Loucy (cell line): ENCODE results near the gene WNT9A.

Experiments used
- H2AFZ ChIP-seq: fragments of 200-600 bp; sonication (generic); 2 replicates; pipeline ENCODE4 v1.6.0; 2016; ENCODE audit warnings: antibody characterized with exemption, mild to moderate bottlenecking, low read length, moderate library complexity
- H3F3A ChIP-seq: fragments of 200-600 bp; 2 replicates; pipeline ENCODE4 v1.6.0; 2016; ENCODE audit warnings: antibody characterized with exemption, low read depth, mild to moderate bottlenecking
- H3K27me3 ChIP-seq: fragments of 200-600 bp; sonication (generic); 2 replicates; pipeline ENCODE4 v1.6.1; 2014; ENCODE audit warnings: low read length, mild to moderate bottlenecking; ENCODE audit not compliant: insufficient read depth, poor library complexity, severe bottlenecking
- H3K36me3 ChIP-seq: fragments of 200-600 bp; sonication (generic); 2 replicates; pipeline ENCODE4 v1.6.1; 2016; ENCODE audit warnings: low read length; ENCODE audit not compliant: insufficient read depth
- H3K4me1 ChIP-seq: fragments of 200-600 bp; sonication (generic); 2 replicates; pipeline ENCODE4 v1.5.1; 2014; ENCODE audit warnings: low read length, mild to moderate bottlenecking; ENCODE audit not compliant: insufficient read depth, poor library complexity, severe bottlenecking
- H3K4me2 ChIP-seq: fragments of 200-600 bp; sonication (generic); 2 replicates; pipeline ENCODE4 v1.6.0; 2014; ENCODE audit warnings: antibody characterized with exemption, low read length, low read depth, mild to moderate bottlenecking; ENCODE audit not compliant: poor library complexity, severe bottlenecking
- H3K4me3 ChIP-seq: fragments of 200-600 bp; sonication (generic); 2 replicates; pipeline ENCODE4 v1.5.1; 2014; ENCODE audit warnings: low read length, mild to moderate bottlenecking, mixed read lengths; ENCODE audit not compliant: poor library complexity, severe bottlenecking
- H3K79me2 ChIP-seq: fragments of 200-600 bp; sonication (generic); 2 replicates; pipeline ENCODE4 v1.6.1; 2014; ENCODE audit warnings: low read length; ENCODE audit not compliant: insufficient read depth
- H3K9ac ChIP-seq: fragments of 200-600 bp; sonication (generic); 2 replicates; pipeline ENCODE4 v1.6.0; 2014; ENCODE audit warnings: mild to moderate bottlenecking, low read depth, low read length, moderate library complexity; ENCODE audit not compliant: poor library complexity, severe bottlenecking
- H3K9me2 ChIP-seq: fragments of 200-600 bp; sonication (generic); replicated peaks from 2 replicates; pipeline ENCODE4 v1.6.1; 2016; ENCODE audit warnings: low read depth, low read length, mixed read lengths
- H3K9me3 ChIP-seq: fragments of 200-600 bp; sonication (generic); 2 replicates; pipeline ENCODE4 v1.6.1; 2014; ENCODE audit warnings: mild to moderate bottlenecking, antibody characterized with exemption, low read length, low read depth; ENCODE audit not compliant: insufficient read depth
- H4K20me1 ChIP-seq: fragments of 200-600 bp; sonication (generic); 2 replicates; pipeline ENCODE4 v1.6.0; 2014; ENCODE audit warnings: antibody characterized with exemption, low read length, mild to moderate bottlenecking; ENCODE audit not compliant: insufficient read depth, poor library complexity, severe bottlenecking
- CTCF ChIP-seq: fragments of 200-600 bp; sonication (generic); conservative IDR thresholded peaks from 2 replicates; pipeline ENCODE4 v1.5.1; 2014; ENCODE audit warnings: mild to moderate bottlenecking, antibody characterized with exemption, low read length
- EZH2phosphoT487 ChIP-seq: fragments of 200-600 bp; IDR thresholded peaks from 2 replicates; pipeline ENCODE4 v1.6.1; 2018; ENCODE audit warnings: antibody characterized with exemption, mild to moderate bottlenecking, moderate library complexity, borderline replicate concordance

Gene WNT9A

GRCh38 chr1:227870366-227870765 lies 77.4 kb downstream of the WNT9A start:
- Histone ChIP-seq H3K9me2 (no peaks in the 10 kb centered on the region), H3K4me2 (peak overlapping the region; percentile 73), H3K79me2 (no peaks in the 10 kb centered on the region), H4K20me1 (no peaks in the 10 kb centered on the region), H2AFZ (no peak overlapping the region), H3K36me3 (no peaks in the 10 kb centered on the region), H3K9ac (no peak overlapping the region), H3K4me1 (peaks cover 20% of the 10 kb centered on the region), H3K27me3 (no peaks in the 10 kb centered on the region), H3K9me3 (no peaks in the 10 kb centered on the region), H3K4me3 (peak overlapping the region; percentile 50), H3F3A (no peaks in the 10 kb centered on the region)
- TF ChIP-seq EZH2phosphoT487 (no peak), CTCF (no peak)

GRCh38 chr1:227869851-227870305 lies 77.9 kb downstream of the WNT9A start:
- no peak overlapping the region; the same call in 1 of the 2 replicates for H2AFZ ChIP-seq
- H3K4me2 ChIP-seq = peak overlapping the region; percentile 73
- H3K27me3 ChIP-seq = no peaks in the 10 kb centered on the region
- no peaks in the 10 kb centered on the region for H3K36me3 ChIP-seq
- TF ChIP-seq CTCF (no peak), EZH2phosphoT487 (no peak)
- H3F3A ChIP-seq = no peaks in the 10 kb centered on the region
- no peaks in the 10 kb centered on the region for H3K79me2 ChIP-seq
- peak overlapping the region; percentile 50 for H3K4me3 ChIP-seq
- no peaks in the 10 kb centered on the region for H4K20me1 ChIP-seq
- H3K9me3 ChIP-seq = no peaks in the 10 kb centered on the region
- no peak overlapping the region for H3K9ac ChIP-seq
- no peaks in the 10 kb centered on the region for H3K9me2 ChIP-seq
- H3K4me1 ChIP-seq = peaks cover 20% of the 10 kb centered on the region

GRCh38 chr1:227869279-227869842 lies 78.4 kb downstream of the WNT9A start:
- Histone ChIP-seq H3K9me2 (no peaks in the 10 kb centered on the region), H3K4me1 (peaks cover 20% of the 10 kb centered on the region), H3K79me2 (no peaks in the 10 kb centered on the region), H3F3A (no peaks in the 10 kb centered on the region), H3K9me3 (no peaks in the 10 kb centered on the region), H2AFZ (no peak overlapping the region), H3K9ac (no peak overlapping the region), H3K4me2 (peak overlapping the region; percentile 73), H3K36me3 (no peaks in the 10 kb centered on the region), H4K20me1 (no peaks in the 10 kb centered on the region), H3K27me3 (no peaks in the 10 kb centered on the region), H3K4me3 (peak overlapping the region; percentile 50)
- TF ChIP-seq EZH2phosphoT487 (no peak), CTCF (no peak)
